HFF-Myc (cell line): Measurements from ENCODE around the gene BANK1.

Experiments used
- DNase-seq: peaks from one replicate; pipeline ENCODE4 v3.0.0-alpha.2; 2011; ENCODE audit warnings: low read depth; ENCODE audit errors: extremely low read depth
- H3K4me3 ChIP-seq: replicated peaks from 2 replicates; pipeline ENCODE4 v1.5.1; 2011; ENCODE audit warnings: low read depth, mild to moderate bottlenecking, control low read depth, low read length
- TF ChIP-seq, protein P1 (sequence below): IDR thresholded peaks from 2 replicates; pipeline ENCODE4 v1.5.1; 2012; ENCODE audit warnings: mild to moderate bottlenecking, low read depth, low read length, control low read depth; ENCODE audit errors: missing control alignments

BANK1 gene, protein sequence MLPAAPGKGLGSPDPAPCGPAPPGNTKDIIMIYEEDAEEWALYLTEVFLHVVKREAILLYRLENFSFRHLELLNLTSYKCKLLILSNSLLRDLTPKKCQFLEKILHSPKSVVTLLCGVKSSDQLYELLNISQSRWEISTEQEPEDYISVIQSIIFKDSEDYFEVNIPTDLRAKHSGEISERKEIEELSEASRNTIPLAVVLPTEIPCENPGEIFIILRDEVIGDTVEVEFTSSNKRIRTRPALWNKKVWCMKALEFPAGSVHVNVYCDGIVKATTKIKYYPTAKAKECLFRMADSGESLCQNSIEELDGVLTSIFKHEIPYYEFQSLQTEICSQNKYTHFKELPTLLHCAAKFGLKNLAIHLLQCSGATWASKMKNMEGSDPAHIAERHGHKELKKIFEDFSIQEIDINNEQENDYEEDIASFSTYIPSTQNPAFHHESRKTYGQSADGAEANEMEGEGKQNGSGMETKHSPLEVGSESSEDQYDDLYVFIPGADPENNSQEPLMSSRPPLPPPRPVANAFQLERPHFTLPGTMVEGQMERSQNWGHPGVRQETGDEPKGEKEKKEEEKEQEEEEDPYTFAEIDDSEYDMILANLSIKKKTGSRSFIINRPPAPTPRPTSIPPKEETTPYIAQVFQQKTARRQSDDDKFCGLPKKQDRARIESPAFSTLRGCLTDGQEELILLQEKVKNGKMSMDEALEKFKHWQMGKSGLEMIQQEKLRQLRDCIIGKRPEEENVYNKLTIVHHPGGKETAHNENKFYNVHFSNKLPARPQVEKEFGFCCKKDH

GRCh38 chr4:101790521-101791181 lies at the start of gene BANK1:
TSS of gene BANK1 (plus strand) at chr4:101790730. CDS start at chr4:101790881, 151 bp downstream.
- peak within 1 kb of the TSS; percentile 33 for H3K4me3 ChIP-seq
- TF ChIP-seq, protein P1, sequence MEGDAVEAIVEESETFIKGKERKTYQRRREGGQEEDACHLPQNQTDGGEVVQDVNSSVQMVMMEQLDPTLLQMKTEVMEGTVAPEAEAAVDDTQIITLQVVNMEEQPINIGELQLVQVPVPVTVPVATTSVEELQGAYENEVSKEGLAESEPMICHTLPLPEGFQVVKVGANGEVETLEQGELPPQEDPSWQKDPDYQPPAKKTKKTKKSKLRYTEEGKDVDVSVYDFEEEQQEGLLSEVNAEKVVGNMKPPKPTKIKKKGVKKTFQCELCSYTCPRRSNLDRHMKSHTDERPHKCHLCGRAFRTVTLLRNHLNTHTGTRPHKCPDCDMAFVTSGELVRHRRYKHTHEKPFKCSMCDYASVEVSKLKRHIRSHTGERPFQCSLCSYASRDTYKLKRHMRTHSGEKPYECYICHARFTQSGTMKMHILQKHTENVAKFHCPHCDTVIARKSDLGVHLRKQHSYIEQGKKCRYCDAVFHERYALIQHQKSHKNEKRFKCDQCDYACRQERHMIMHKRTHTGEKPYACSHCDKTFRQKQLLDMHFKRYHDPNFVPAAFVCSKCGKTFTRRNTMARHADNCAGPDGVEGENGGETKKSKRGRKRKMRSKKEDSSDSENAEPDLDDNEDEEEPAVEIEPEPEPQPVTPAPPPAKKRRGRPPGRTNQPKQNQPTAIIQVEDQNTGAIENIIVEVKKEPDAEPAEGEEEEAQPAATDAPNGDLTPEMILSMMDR = peak; percentile 11
- no peak for DNase-seq

DNA sequence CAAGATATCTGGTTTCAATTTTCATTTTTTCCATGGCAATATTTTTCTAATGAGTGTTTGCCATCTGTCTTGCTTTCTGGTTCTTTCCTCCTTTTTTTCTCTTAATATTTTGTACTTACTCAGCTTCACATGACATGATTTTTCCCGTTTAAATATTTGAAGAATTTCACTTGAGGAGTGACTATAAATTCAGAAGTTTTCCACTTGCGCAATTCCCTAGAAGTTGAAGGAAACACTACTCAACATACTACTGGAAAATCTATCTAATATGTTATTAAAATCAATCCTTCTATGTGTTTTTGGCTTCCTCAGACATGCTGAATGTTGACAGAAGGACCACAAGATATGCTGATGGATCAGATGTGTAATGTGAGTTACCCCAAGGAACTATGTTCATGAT lies 36.8 kb upstream of the BANK1 start:
- TF ChIP-seq, protein P1 = no peak
- no peak overlapping the region for H3K4me3 ChIP-seq
- DNase-seq = no peak

DNA sequence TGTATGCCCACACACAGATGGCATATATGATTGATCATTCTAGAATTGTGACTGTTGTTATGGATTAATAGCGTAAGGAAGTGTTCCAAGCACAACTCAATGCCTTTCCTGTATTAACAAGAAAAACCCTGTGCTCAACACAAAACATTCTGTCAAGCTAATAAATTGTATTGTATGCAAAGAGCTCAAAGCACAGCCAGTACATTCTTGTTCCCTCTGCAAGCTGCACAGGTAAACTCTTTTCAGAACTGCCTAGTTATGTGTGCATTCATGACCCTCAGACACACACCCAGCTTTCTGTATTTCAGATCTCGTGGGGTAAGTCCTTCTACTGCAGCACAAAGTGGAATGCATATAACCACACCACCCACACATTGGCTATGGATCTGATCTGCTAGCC lies 34.3 kb upstream of the BANK1 start:
- no peak for DNase-seq
- H3K4me3 ChIP-seq = no peak overlapping the region
- TF ChIP-seq, protein P1 = no peak

DNA sequence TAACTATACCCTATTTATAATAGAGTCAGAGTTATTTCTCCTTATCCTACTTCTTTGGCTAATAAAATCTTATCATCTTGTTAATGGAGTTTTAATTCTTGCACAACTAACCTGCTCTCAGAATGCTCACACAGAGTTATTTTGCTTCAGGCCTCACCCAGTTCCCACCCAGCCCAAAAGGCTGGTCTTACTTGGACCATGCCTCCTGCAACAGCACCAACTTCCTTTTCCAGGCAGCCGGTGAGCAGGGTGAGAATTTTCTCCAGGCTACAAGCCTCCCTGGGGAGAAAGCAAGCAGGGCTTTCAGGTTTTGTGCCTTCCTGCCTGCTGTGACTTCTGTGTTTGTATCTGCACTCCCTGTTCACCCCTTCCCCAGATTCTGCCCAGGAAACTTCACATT lies 29.1 kb upstream of the BANK1 start:
- DNase-seq = no peak
- no peak overlapping the region for H3K4me3 ChIP-seq
- TF ChIP-seq, protein P1 = no peak

DNA sequence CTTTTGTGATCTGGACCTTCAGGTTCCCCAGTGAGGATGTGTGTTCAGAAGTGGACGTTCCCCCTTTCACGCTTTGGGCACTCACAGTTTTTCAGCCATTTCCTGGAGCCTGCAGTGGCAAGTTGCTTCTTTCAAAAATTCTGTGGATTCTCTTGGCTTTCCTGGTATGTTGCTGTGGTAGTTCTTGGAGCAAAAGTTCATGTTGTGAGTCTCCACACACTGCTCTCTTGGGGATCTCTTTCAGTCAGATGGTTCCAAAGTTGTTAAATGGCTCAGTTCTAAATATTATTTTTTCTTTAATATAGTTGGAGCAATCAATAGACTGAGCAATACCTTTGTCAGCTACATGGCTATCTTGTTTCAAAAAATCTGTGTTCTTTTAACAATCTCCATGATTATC lies 28.5 kb upstream of the BANK1 start:
- TF ChIP-seq, protein P1 = no peak
- no peak for DNase-seq
- no peak overlapping the region for H3K4me3 ChIP-seq

DNA sequence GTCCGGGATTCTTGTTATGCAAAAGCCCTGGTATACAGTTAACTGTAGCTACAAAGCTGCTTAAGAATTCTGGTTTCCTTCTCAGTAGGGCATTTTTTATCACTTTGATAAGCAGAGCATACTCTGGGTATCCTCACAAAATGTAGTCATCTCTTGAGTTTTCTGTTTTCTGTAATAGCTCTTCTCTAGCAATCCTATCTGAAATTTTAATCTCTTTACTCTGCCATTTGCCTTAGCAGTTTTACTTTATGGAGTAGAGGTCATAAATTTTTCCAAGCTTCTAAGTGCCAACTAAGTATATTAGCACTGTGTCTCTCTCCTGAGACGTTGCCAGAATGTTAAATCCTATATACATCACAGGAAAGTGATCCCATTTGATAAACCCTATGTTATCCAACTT lies 28.0 kb upstream of the BANK1 start:
- no peak overlapping the region for H3K4me3 ChIP-seq
- TF ChIP-seq, protein P1 = no peak
- DNase-seq = no peak
